22Rv1 (cell line): ENCODE results near the gene SLC35B2.

ENCODE experiments used
- H3K27ac ChIP-seq: fragments of 450-650 bp; 2 replicates; pipeline ENCODE4 v1.5.1; 2017
- CTCF ChIP-seq: fragments of 450-650 bp; IDR thresholded peaks from 2 replicates; pipeline ENCODE4 v1.5.1; 2017; ENCODE audit warnings: mild to moderate bottlenecking
- ZFX ChIP-seq: fragments of 450-650 bp; IDR thresholded peaks from 2 replicates; pipeline ENCODE4 v1.6.1; 2017; ENCODE audit warnings: antibody characterized with exemption, borderline replicate concordance

The SLC35B2 gene

GRCh38 chr6:44222486-44223318, 34.6 kb downstream of the SLC35B2 start:
- peak overlapping the region; percentile 79 for H3K27ac ChIP-seq
- TF ChIP-seq ZFX (no peak), CTCF (no peak)

- H3K27ac ChIP-seq = no peak overlapping the region; the same call in 1 of the 2 replicates
- TF ChIP-seq CTCF (no peak), ZFX (no peak)
Measured at GRCh38 chr6:44221961-44222335, 35.4 kb downstream of the SLC35B2 start.

- H3K27ac ChIP-seq = peak overlapping the region; percentile 41
- TF ChIP-seq ZFX (no peak), CTCF (peak; percentile 32)
Measured at GRCh38 chr6:44221291-44221960, 35.9 kb downstream of the SLC35B2 start.

- H3K27ac ChIP-seq = peak overlapping the region; percentile 41
Measured at GRCh38 chr6:44220913-44221290, 36.4 kb downstream of the SLC35B2 start.

GRCh38 chr6:44219815-44220784, 37.2 kb downstream of the SLC35B2 start:
- H3K27ac ChIP-seq = peak overlapping the region; percentile 58
- TF ChIP-seq CTCF = no peak
- TF ChIP-seq ZFX = no peak

More at GRCh38 chr6:44220913-44221290, 36.4 kb downstream of the SLC35B2 start:
- TF ChIP-seq CTCF = no peak
- TF ChIP-seq ZFX = no peak

GRCh38 chr6:44219053-44219814, 38.1 kb downstream of the SLC35B2 start:
- H3K27ac ChIP-seq = peak overlapping the region; percentile 58
- no peak for TF ChIP-seq ZFX
- TF ChIP-seq CTCF = no peak
